ENCODE data around the gene GAGE13. TPM values are rescaled to one million over a fixed set of nuclear protein-coding genes. Genes with fewer than 3 reads are reported as not detected.

The GAGE13 gene
- total RNA-seq, 1 experiment from 2014 or later, result not detected

DNA sequence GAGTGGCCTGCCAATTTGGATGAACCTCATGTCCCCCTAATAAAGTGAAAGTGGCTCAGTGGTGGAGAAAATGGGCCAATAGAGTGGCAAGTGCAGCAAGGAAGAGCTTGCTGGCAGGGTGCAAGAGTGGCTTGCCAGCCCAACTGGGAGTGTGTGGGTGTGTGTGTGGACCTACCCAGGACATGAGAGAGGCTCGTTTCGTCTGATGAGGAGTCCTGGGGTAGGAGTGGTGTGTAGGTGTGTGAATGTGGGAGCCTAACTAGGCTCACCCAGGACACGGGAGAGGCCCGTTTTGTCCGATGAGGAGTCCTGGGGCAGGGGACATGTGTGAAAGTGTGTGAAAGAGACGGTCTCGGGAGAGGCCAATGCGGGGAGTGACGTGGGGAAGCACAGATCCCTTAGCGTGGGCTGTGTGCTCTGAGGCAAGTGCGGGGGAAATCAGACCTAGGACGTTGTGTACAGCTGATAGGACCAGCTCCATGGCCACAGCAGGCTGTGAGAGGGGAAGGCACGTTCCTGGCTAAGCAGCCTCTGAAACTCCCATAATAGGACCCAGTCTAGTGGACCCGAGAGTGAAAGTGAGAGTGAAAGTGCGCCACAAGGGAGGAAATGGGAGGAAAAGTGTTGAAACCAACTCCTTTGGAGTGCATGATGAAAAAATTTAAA lies 22.6 kb upstream of the GAGE13 start:
- Histone ChIP-seq H3K9me3 (ENCODE audit: low read length) (no peaks in the 10 kb centered on the region), H4K20me1 (ENCODE audit: low read length) (no peaks in the 10 kb centered on the region), H3K4me3 (ENCODE audit: low read length) (peak overlapping the region; percentile 62), H3F3A (ENCODE audit: low read length, unreplicated experiment) (no peaks in the 10 kb centered on the region), H3K9ac (ENCODE audit: low read length) (no peak overlapping the region), H3K9me2 (replicated peaks; ENCODE audit: low read length) (no peaks in the 10 kb centered on the region), H3K79me2 (ENCODE audit: low read length) (no peaks in the 10 kb centered on the region), H3K4me2 (ENCODE audit: low read length) (peak overlapping the region; percentile 87), H3K27me3 (ENCODE audit: low read length) (peaks cover 3% of the 10 kb centered on the region), H3K36me3 (ENCODE audit: low read depth, low read length) (no peaks in the 10 kb centered on the region), H2AFZ (ENCODE audit: low read length) (peak overlapping the region; percentile 90; the same call in 1 of the 2 replicates), H3K4me1 (ENCODE audit: insufficient read depth, low read length) (peaks cover 11% of the 10 kb centered on the region; the same call in 1 of the 2 replicates), H3K27ac (ENCODE audit: low read length) (no peak overlapping the region)
- ChIA-PET CTCF (no interaction called here), POLR2A (ENCODE audit: unreplicated experiment) (no interaction called here)
- TF ChIP-seq EZH2phosphoT487 (IDR thresholded peaks at IDR 0.05; ENCODE audit: borderline replicate concordance, low read length) (no peak), EZH2 (IDR thresholded peaks at IDR 0.05; ENCODE audit: low read length, unreplicated experiment) (no peak)
- TF ChIP-seq, protein P1, sequence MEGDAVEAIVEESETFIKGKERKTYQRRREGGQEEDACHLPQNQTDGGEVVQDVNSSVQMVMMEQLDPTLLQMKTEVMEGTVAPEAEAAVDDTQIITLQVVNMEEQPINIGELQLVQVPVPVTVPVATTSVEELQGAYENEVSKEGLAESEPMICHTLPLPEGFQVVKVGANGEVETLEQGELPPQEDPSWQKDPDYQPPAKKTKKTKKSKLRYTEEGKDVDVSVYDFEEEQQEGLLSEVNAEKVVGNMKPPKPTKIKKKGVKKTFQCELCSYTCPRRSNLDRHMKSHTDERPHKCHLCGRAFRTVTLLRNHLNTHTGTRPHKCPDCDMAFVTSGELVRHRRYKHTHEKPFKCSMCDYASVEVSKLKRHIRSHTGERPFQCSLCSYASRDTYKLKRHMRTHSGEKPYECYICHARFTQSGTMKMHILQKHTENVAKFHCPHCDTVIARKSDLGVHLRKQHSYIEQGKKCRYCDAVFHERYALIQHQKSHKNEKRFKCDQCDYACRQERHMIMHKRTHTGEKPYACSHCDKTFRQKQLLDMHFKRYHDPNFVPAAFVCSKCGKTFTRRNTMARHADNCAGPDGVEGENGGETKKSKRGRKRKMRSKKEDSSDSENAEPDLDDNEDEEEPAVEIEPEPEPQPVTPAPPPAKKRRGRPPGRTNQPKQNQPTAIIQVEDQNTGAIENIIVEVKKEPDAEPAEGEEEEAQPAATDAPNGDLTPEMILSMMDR (conservative IDR thresholded peaks at IDR 0.05; ENCODE audit: low read depth, low read length), result no peak
- no TSS peak for BruUV-seq (replicated peaks)
- ATAC-seq (no peak; the same call in 1 of the 2 replicates), DNase-seq (no peak)
- intact Hi-C loops (cut with micrococcal nuclease), result no loop called here

DNA sequence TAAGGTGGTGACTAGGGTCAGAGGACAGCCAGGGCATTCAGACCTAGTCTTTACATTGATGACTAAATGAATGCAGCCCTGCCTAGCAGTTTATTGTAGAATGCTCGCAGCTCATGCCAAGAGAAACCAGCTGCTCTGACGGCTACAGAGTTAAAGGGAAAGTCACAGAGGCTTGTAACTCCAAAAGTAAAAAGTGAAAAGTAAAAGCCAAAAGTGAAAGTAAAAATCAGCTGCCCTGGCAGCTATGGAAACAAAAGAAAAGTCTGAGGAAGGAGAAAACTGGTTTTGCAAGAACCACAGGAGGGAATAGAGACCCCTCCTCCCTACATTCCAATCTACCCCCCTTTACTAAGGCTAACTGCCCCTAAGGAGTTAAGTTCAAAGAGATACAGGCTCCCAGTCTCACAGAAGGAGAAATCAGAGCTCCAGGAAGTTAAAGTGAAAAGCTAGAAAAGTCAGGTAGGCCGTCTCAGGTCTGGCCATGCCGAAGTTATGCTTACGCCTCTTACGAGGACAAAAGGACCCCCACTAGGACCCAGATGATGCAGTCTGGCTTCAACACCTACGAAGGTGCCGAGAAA lies 21.9 kb upstream of the GAGE13 start:
- no peaks in the 10 kb centered on the region for H3K36me3 ChIP-seq (ENCODE audit: low read depth, low read length)
- no peak overlapping the region for H3K27ac ChIP-seq (ENCODE audit: low read length)
- no peaks in the 10 kb centered on the region for H3F3A ChIP-seq (ENCODE audit: low read length, unreplicated experiment)
- H2AFZ ChIP-seq (ENCODE audit: low read length), result peak overlapping the region; percentile 90
- H3K79me2 ChIP-seq (ENCODE audit: low read length), result no peaks in the 10 kb centered on the region
- H3K9ac ChIP-seq (ENCODE audit: low read length), result no peak overlapping the region
- peaks cover 8% of the 10 kb centered on the region for H3K27me3 ChIP-seq (ENCODE audit: low read length)
- CTCF ChIA-PET, result no interaction called here
- ATAC-seq (peak; percentile 77), DNase-seq (peak; percentile 45)
- peak overlapping the region; percentile 87 for H3K4me2 ChIP-seq (ENCODE audit: low read length)
- no peaks in the 10 kb centered on the region for H3K9me3 ChIP-seq (ENCODE audit: low read length)
- POLR2A ChIA-PET (ENCODE audit: unreplicated experiment), result no interaction called here
- no TSS peak for BruUV-seq (replicated peaks)
- TF ChIP-seq EZH2 (IDR thresholded peaks at IDR 0.05; ENCODE audit: low read length, unreplicated experiment), result no peak
- TF ChIP-seq, protein P1 (conservative IDR thresholded peaks at IDR 0.05; ENCODE audit: low read depth, low read length), result no peak
- H3K9me2 ChIP-seq (replicated peaks; ENCODE audit: low read length), result no peaks in the 10 kb centered on the region
- H3K4me3 ChIP-seq (ENCODE audit: low read length), result peak overlapping the region; percentile 62
- intact Hi-C loops (cut with micrococcal nuclease), result no loop called here
- H3K4me1 ChIP-seq (ENCODE audit: insufficient read depth, low read length), result peaks cover 11% of the 10 kb centered on the region; the same call in 1 of the 2 replicates
- H4K20me1 ChIP-seq (ENCODE audit: low read length), result no peaks in the 10 kb centered on the region

DNA sequence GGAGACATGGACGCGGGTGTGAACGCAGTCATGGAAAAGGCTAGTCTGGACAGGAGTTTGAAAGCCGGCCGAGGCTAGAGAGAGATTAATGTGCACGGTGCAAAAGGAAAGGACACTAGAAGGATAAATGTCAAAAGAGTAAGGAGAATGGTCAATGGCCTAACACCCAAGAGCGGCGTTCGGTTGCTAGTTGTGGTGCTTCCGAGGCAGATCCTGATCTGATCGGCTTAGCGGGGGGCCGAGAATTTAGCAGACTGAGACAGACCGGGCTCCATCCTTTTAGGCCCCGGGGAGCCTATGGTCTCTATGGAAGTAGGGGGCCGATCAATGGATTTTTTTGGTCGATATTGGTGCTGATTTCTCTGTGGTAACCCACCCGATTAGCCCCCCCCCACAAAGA lies 21.0 kb upstream of the GAGE13 start:
- ChIA-PET POLR2A (ENCODE audit: unreplicated experiment) (no interaction called here), CTCF (interaction anchor here (0.6 kb wide), 1 partner anchor 574 kb away, joined by 4 read pairs; no protein-coding TSS in a partner anchor)
- Histone ChIP-seq H3K4me2 (ENCODE audit: low read length) (no peak overlapping the region), H4K20me1 (ENCODE audit: low read length) (no peaks in the 10 kb centered on the region), H3K27ac (ENCODE audit: low read length) (no peak overlapping the region), H3K4me1 (ENCODE audit: insufficient read depth, low read length) (peaks cover 11% of the 10 kb centered on the region; the same call in 1 of the 2 replicates), H3F3A (ENCODE audit: low read length, unreplicated experiment) (no peaks in the 10 kb centered on the region), H3K4me3 (ENCODE audit: low read length) (no peak overlapping the region), H3K9ac (ENCODE audit: low read length) (no peak overlapping the region), H2AFZ (ENCODE audit: low read length) (no peak overlapping the region), H3K27me3 (ENCODE audit: low read length) (peaks cover 17% of the 10 kb centered on the region), H3K36me3 (ENCODE audit: low read depth, low read length) (no peaks in the 10 kb centered on the region), H3K9me3 (ENCODE audit: low read length) (no peaks in the 10 kb centered on the region), H3K9me2 (replicated peaks; ENCODE audit: low read length) (no peaks in the 10 kb centered on the region), H3K79me2 (ENCODE audit: low read length) (no peaks in the 10 kb centered on the region)
- intact Hi-C loops (cut with micrococcal nuclease), result no loop called here
- no TSS peak for BruUV-seq (replicated peaks)
- ATAC-seq (no peak), DNase-seq (no peak)
- TF ChIP-seq, protein P1 (conservative IDR thresholded peaks at IDR 0.05; ENCODE audit: low read depth, low read length), result no peak
- TF ChIP-seq EZH2phosphoT487 (IDR thresholded peaks at IDR 0.05; ENCODE audit: borderline replicate concordance, low read length) (no peak), EZH2 (IDR thresholded peaks at IDR 0.05; ENCODE audit: low read length, unreplicated experiment) (no peak)
